IPS DF 19.7 (cell line): Measurements from ENCODE around the gene MTNR1B.

Source experiments
- DNase-seq: peaks from one replicate; pipeline ENCODE4 v3.0.0-alpha.2; 2013; ENCODE audit warnings: low read depth, low spot score

The MTNR1B gene

DNA sequence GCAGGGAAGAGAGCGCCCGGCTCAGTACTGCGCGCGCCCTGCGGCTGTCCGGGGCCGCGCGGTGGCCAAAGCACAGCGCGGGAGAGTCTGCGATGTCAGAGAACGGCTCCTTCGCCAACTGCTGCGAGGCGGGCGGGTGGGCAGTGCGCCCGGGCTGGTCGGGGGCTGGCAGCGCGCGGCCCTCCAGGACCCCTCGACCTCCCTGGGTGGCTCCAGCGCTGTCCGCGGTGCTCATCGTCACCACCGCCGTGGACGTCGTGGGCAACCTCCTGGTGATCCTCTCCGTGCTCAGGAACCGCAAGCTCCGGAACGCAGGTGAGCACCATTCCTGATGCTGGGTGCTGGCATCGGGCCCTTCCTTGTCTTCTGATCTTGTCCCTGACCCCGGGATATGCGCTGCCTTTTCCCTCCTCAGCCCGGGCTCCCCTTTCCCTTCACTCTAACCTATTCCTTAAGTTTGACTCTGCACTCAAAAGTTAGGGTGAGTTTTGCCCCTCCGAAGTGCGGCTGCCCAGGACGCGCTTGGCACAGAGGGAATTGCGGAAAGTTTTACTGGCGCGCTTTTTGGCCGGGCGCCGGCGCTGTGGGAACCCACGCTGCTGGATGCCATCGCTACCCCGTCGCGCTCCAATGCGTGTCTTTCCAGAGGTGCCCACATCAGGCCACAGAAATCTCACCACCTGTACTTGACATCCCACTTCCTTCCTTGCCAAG is at the start of gene MTNR1B:
Gene MTNR1B (plus strand): TSS at position 18 of the 714 bp plus-strand sequence. CDS start 75 bp downstream, at position 93.
- DNase-seq: no peak

DNA sequence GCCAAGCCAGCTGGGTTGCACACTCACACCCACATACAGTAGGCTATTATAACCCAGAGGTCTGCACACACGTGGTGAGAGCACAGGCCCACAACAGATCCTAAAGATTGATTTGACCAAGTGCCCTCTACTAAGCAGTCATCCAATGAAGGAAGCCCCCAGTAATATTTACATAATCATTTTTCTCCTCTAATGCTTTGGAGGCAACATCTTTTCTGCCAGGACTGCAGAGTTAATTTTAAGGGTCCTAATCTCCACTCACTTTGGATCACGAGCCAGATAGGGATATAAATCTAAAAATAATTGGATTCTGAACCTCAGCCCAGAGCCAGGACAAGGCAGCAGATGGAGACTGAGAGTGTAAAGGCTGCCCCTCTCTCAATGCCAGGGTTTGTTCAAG is 49.1 kb upstream of the MTNR1B start:
- DNase-seq: no peak

DNA sequence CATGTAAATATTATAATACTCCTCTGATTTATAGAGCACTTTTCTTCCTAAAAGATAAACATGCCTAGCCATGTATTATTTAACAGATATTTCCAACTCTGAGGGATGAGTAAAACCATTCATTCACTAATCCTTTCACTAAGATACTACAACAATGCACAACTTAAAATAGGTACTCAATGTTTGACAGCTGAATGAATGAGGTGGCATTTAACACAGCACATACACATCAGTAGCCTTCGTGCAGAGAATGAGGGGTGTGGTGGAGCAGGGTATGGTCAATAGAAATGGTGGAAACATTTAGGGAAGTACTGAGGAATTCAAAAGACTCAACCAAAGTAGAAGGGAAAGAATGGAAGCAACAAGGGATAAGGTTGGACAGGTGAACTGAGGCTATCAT is 46.7 kb upstream of the MTNR1B start:
- no peak for DNase-seq

DNA sequence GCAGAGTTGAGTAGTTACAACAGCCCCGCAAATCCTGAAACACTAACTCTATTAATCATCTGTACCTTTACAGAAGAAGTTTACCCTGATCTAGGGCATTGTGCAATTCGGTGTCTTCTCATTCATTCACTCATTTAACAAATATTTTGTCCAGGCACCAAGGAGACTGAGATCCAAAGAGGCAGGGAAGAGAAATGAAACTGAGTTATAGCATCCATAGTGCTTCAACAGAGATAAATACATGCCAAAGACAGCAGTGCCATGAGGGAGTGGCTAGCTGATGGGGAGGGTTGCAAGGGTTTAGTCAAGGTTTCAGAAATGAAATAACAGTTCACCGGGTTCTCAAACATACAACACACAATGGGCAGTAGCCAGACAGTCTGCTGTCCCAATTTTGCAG is 40.2 kb upstream of the MTNR1B start:
- DNase-seq: no peak

DNA sequence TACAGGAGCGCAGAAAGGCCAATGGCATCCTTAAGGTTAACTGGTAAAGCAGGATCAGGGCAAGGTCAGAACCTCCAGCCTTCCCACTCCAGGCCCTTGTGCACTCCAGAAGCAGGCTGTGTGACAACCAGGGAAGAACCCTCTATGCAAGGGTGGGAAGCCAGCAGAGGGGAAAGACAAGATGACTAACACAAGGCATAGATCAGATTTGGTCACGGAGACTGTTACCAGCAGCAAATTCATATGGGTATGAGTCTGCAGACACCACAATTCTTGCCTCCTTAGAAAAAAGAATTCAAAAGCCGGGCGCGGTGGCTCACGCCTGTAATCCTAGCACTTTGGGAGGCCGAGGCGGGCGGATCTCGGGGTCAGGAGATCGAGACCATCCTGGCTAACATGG is 39.8 kb upstream of the MTNR1B start:
- no peak for DNase-seq

DNA sequence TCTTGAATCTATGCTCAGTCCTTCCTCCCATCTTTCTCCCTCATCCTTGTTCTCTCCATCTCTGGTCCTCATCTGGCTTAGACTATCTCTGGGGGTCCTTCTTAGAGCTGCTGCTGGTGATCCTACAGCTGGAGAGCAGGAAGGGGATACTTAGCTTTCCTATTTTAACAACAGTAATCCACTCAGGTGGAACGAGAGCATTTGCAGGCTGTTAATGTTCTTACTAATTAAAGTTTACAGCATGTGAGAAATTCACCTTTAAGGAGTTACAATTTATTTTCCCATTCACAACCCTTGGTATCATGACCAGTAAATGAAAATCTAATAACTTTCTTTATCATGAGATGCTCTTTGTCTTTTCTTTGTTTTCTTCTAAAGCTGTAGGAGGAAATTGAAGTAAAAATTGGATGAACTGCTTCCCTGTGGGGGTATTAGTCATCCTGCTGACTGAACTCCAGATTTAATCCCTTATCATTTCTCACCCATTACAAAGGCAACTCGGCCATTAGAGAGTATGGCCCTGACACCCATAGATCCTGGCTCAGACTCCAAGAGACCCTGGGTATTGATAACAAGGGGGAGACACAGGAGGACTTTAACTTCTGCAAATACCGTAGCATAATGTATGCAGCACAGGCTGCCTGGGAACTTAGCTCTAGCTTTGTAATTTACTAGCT is 37.6 kb upstream of the MTNR1B start:
- no peak for DNase-seq

DNA sequence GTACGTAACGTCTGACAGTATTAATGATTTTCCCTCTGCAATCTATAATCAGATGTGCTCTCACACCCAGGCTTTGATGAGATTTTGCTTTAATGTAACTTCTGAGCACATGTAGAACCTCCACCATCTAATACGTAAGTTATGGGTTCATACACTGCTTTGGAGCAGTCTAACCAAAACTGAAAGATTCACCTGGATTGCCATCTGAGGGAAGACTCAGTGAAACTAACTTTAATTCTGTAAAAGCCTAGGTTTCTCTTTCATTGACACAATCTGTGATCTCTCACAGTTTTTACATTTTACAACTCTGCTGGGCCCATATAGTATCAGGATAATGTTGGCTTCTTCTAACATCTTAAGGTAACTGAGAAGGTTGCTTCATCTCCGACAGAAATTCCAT is 30.1 kb upstream of the MTNR1B start:
- no peak for DNase-seq

DNA sequence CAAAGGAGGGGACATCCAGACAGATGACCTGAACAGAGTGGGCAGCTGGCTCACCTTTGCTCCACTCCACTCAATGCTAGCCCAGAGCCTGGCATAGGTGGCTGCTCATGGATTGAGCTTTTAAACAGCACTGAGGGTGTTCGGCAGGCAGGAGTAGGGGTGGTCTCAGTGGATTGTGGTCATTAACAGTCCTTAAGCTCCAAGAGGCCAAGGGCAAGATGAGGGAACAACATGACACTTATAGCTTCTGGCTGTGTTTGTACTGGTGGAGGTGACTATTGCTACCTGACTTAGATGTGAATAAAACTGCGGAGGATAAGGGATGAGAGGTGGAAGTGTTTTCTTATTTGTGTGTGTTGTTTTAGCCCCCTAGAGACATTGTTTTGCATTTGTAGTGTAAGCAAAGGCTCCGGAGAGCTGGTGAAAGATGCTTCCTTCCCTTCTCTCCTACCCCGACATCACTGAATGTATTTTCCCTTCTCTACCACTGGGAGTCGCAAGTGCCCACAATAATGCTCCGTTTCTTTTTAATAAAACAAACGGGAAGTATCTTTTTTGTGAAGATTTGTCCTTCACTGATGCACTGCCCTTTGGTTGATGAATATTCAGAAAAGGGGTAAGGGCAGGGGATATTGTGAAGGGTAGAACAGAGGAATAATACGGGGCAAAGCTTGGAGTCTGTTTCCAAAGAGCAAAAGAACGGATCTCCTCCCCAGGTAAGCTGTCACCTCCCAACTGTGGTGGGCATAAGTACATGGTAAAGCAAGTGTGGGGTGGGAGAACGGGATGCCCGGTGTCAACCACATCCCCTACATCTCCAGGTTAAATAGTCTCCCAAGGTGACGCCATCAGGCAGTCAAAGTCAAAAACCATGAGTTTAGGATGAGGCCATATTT is 27.5 kb upstream of the MTNR1B start:
- no peak for DNase-seq

DNA sequence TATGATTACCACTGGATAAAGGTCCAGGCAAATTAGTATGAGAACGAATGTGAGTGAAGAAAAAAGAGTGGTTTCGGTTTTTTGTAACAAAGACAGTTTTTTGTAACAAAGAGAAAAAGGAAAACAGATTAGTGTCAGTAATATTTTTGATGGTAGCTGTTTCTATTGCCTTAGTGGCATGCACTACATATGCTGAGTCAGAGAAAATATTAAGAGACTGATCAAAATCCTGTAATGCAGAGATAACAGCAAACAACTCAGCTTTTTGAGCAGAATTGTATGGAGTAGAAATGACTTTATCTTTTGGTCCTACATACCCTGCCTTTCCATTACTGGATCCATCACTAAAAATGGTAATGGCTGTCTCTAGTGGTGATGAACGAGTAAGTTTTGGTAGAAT is 22.7 kb upstream of the MTNR1B start:
- DNase-seq: no peak

DNA sequence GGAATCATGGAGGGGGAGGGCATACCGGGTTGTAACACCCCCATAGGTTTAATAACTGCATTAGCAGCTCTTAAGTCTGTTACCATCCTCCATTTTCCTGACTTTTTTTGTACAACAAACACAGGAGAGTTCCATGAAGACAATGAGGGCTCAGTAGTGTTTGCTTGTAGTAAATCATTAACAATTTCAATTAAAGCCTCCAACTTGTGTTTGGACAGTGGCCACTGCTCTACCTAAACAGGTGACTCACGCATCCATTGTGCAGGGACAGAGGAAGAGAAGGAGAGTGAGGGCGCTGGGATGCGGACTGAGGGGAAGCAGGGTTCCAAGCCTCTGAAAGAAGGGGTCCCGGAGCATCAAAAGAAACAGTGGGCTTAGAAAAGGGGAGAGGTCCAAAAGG is 21.3 kb upstream of the MTNR1B start:
- no peak for DNase-seq

DNA sequence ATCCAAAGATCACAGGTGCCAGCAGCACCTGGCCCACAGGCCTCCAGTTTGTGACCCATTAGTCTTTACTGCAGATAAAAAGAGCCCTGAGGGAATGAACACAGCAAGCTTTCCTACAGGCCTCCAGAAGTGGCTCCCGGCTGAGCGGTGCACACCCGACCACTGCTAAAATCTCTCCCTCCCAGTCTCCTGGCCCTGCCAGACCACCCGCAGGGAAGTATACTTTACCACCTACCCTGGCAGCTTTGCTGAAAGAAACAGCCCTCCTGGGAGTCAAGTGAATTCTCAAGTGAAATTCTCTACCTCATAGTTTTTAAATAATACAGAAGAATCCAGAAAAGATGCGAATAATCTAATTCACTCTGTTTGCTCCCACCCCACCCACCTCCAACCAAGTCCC is 15.4 kb upstream of the MTNR1B start:
- DNase-seq: no peak

DNA sequence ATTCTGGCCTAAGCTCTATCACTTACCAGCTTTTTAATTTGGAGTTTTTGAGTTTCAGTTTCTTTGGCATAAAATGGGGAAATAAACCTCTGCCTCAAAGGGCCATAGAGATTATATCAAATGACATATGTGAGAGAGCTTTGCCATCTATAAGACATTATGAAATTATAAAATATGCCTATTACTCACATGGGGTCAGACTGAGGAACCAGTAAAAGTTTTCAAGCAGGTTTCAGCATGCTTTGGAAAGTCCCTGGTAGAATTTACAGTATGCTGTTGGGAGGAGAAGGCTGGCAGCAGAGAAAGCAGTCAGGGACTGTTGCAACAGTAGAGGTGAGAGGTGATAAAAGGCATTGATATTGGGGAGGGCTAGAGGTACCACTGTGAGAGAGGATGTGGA is 13.6 kb upstream of the MTNR1B start:
- DNase-seq: no peak

DNA sequence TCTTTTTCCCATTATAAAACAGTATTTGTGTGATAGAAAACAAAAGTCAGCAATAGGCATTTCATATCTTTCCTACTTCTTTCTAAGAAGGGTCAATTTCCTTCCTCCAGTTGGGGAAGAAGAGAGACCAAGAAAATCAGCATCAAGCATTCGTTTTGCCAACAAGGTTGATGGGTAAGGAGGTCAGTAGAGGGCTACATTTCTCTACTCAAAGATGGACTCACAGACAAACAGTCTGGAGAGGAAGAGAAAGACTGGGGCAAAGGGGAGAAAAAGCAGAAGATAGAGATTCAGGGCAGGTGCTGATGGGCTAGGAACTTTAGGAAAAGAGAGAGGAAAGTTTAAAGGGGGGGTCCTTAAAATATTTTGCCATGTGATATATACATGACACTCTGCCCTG is 8.6 kb upstream of the MTNR1B start:
- DNase-seq: no peak

DNA sequence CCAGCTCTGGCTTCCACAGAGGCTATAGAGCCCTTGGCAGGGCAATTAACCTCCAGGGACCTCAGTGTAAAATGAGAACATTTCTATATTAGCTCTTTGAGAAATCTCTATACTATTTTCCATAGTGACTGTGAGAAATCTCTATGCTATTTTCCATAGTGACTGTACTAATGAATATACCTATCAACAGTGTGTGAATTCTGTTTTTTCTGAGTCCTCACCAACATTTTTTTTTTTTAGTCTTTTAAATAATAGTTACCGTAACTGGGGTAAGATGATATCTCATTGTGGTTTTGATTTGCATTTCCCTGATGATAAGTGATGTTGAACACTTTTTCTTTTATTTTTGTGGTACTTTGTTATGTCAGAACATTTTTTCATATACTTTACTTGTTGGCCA is 7.0 kb upstream of the MTNR1B start:
- DNase-seq: no peak

DNA sequence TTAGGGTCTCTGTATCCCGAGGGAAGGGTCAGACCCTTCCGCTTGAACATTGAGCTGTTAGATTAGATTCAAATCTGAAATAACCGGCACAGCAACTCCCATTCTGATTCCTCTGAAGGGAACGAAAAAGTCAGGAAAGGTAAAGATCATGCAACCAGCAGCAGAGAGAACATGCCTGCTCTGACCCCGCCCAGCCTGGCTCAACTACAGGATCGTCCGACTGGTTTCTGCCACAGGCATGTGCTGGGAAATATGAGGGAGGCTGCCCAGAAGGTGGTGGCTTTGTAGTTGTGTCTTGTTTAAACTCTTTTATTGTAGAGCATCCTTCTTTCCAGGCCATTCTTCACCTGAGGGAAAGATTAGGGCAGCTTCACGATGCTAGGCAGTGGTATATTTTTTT is 5.0 kb upstream of the MTNR1B start:
- no peak for DNase-seq

DNA sequence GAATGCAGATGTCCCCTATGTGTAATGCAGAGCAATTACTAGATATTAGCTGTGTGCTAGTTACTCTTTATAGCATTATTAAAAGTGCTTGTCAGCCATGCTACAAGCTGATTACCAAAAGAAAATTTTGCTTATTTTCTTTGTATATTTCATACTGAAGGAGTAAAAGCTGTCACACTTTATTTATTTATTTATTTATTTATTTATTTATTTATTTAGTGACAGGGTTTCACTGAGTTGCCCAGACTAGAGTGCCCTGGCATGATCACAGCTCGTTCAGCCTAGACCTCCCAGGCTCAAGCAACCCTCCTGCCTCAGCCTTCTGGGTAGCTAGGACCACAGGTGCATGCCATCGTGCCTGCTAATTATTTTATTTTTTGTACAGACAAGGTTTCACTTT is 4.3 kb upstream of the MTNR1B start:
- no peak for DNase-seq

DNA sequence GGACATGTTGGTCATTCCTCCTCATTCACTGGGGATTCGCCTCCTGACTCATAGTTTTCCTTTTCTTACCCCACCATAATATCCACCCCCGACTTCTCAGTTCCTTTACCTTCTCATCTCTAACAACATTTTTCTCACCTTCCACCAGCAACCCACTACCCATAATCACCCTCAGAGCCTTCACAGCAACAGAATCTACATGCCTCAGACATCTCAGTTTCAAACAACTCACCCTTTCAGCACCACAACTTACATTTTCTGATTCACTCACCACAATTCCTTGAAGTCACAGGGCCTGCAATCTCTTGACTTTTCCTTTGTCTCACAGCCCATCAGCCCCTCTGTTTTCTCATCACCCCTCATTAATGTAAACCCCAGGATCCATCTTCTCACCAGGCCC is 2.3 kb upstream of the MTNR1B start:
- no peak for DNase-seq

DNA sequence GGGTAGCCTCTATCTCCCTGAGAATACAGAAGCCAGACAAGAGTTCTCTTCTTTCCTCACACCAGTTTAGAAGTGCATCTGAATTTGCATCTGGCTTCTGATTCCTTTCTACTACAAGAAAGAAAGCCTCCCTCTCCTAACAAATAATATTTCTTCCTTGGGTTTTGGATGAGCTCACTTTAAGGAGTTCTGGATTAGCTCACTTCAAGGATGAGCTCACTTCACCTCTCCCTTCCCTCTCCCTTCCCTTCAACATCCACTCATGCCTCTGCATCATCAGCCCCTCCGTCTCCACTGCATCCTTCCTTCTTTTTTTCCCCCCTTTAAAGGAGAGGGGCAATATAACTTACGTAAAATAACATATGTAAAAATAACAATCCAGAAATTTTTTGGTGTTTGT is 1.6 kb upstream of the MTNR1B start:
- DNase-seq: no peak

DNA sequence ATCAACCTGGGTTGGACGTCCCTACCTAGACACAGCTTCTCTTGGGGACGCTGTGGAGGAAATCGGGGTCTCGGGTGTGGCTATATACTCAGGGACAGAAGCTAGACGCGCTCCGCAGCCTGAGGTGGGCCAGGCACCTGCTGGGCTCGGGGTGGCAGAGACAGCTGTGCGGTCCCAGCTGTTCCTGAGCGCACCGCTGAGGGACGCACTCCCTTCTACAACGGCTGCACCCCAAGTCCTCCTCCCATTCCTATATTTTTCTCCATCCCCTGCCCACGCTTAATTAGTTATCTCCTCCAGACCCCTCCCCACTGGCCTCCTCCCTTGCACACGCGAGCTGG is 188 bp upstream of the MTNR1B start:
- DNase-seq: no peak

DNA sequence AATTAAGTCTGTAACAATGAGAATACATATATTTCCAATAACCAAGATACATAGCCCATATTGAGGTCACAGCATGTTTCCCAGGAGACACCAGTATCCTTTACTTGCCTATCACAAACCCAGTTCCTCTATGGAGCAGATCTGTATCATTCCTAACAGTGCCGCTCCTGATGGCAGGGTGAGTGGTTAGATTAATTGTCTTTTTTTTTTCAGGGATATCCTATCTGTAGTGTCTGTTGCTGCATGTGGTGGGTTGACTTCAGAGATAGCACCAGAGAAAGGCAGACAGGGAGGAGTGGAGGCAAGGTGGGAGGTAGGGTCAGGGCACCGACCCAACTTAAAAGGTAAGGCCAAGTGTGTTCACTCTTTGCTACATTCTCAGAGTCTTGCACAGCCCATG is 2.8 kb downstream of the MTNR1B start:
- DNase-seq: no peak

DNA sequence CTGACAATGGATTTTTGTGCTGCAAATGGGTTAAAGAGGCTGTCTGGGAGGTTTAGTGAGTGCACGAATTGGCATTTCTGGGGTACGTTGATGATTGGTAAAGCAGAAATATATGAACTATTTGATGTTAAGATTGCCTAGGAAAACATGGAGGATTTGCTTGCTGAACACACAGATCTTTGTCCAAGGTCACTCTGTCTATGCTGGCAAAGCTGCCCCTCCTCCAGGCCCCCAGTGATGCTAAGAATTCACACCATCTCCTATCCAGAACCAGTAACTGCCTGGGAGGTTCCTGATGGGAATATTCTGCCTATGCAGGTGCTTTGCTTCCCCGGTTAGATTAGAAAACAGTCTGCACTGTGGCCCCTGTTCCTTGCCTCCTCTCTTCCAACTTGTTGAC is 5.8 kb downstream of the MTNR1B start:
- DNase-seq: no peak

DNA sequence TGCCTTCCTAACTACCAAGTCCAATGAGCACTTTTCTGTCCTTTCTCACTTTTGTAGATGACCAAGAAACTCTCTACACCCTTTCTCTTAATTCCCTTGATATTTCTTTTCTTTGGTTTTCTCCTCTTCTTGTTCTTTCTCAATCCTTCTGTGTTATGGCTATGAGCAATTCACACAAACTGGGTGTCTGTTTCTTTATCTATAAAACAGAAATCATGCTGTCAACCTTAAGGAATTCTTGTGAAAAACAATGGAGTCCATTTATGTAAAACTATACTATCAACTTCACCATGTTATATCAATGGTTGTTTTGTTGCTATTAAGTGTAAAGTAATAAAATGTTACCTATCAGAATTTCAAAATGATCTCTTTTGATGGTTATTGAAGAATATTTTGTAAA is 7.2 kb downstream of the MTNR1B start:
- DNase-seq: no peak

DNA sequence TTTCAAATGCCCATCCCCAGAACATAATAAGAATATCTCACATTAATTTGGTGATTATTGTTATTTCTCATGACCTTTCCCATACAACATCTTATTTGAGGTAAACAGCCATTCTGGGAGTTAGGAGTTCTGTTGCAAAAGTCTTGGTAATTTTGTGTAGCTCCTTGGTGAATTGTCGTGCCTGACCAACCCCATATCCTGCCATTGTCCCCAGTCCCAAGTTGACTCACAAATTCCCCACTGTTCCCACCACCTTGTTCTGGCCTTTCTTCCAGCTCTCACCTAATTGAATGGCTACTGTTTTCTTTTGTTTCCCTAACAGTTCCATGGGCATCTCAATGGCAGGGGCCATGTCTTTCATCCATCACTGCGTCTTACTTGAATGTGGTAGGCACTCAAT is 8.0 kb downstream of the MTNR1B start:
- DNase-seq: no peak
